HCT116 (cell line): ENCODE measurements around the gene NUBPL. TPM values are rescaled to one million over a fixed set of nuclear protein-coding genes. Genes with fewer than 3 reads are reported as not detected.

ENCODE experiments used
- ATAC-seq: fragments of 200-7000 bp; cut with Tn5 transposase; 2 replicates; pipeline ENCODE4 v1.9.1; 2020; ENCODE audit warnings: mild to moderate bottlenecking, moderate library complexity
- BruUV-seq: library from RNA; stranded (reverse); fragments of 400-500 nt; replicated peaks from 2 replicates; lab custom pipeline; 2021; lab: Mats Ljungman, UMichigan
- CTCF ChIA-PET: fragments of 300-600 bp; sonication (Branson Sonifier 250); formaldehyde crosslinking; loops from one replicate; lab custom pipeline; 2021; ENCODE audit warnings: antibody characterized with exemption; lab: Charles Lee
- POLR2A ChIA-PET: fragments of 300-600, 350-600 bp; sonication (Branson Sonifier 250); formaldehyde crosslinking; loops from one replicate; lab custom pipeline; 2021; ENCODE audit warnings: antibody characterized with exemption; lab: Charles Lee
- RAD21 ChIA-PET, 2 experiments: fragments of 300-600 bp; sonication (Branson Sonifier 250); formaldehyde crosslinking; loops; one replicate each; lab custom pipeline; 2023; ENCODE audit warnings: low total read pairs in 2 of 2; ENCODE audit not compliant: uncharacterized antibody in 2 of 2, unreplicated experiment in 2 of 2, low non-redundant PET in 1 of 2; lab: Charles Lee
- DNase-seq: peaks from one replicate; pipeline ENCODE4 v3.0.0-alpha.2; 2010; ENCODE audit warnings: low read depth, low spot score
- H2AFZ ChIP-seq: fragments of 200-600 bp; shearing (Covaris generic), sonication (generic); 2 replicates; pipeline ENCODE4 v1.6.1; 2017; ENCODE audit warnings: low read depth, mixed run types, mixed read lengths, antibody characterized with exemption, low read length; ENCODE audit not compliant: poor library complexity, severe bottlenecking
- H3K27ac ChIP-seq: 2 replicates; pipeline ENCODE4 v1.5.1; 2012; ENCODE audit warnings: low read depth, low read length
- H3K27me3 ChIP-seq: fragments of 200-600 bp; sonication (generic); 2 replicates; pipeline ENCODE4 v1.6.1; 2016; ENCODE audit warnings: mixed run types, low read length, mixed read lengths; ENCODE audit not compliant: insufficient read depth
- H3K36me3 ChIP-seq, 2 experiments: fragments of 200-500 bp in 1 of 2; fragments of 200-600 bp in 1 of 2; sonication (Bioruptor generic) in 1 of 2; sonication (generic) in 1 of 2; 2 replicates each; pipeline versions ENCODE4 v1.5.1 to v1.6.1; 2014 to 2016; ENCODE audit warnings: low read length in 2 of 2, inconsistent platforms in 1 of 2, mixed read lengths in 1 of 2, mixed run types in 1 of 2; ENCODE audit not compliant: insufficient read depth in 2 of 2, control insufficient read depth in 1 of 2
- H3K4me1 ChIP-seq, 2 experiments: fragments of 200-600 bp in 1 of 2; sonication (generic) in 1 of 2; 2 replicates each; pipeline versions ENCODE4 v1.5.1 to v1.6.1; 2012 to 2017; ENCODE audit warnings: low read length in 2 of 2, inconsistent platforms in 1 of 2, mild to moderate bottlenecking in 1 of 2, mixed read lengths in 1 of 2, mixed run types in 1 of 2, moderate library complexity in 1 of 2; ENCODE audit not compliant: insufficient read depth in 2 of 2, control insufficient read depth in 1 of 2
- H3K4me2 ChIP-seq: fragments of 200-600 bp; sonication (generic); 2 replicates; pipeline ENCODE4 v1.6.1; 2017; ENCODE audit warnings: mixed run types, low read length, mixed read lengths
- H3K4me3 ChIP-seq, 2 experiments: fragments of 200-600 bp in 1 of 2; sonication (generic) in 1 of 2; replicated peaks in 1 of 2; 2 replicates each; pipeline ENCODE4 v1.5.1; 2011 to 2016; ENCODE audit warnings: low read length in 2 of 2, control low read depth in 1 of 2, low read depth in 1 of 2, mild to moderate bottlenecking in 1 of 2, mixed read lengths in 1 of 2, mixed run types in 1 of 2
- H3K79me2 ChIP-seq: fragments of 200-600 bp; sonication (generic); 2 replicates; pipeline ENCODE4 v1.6.1; 2017; ENCODE audit warnings: mild to moderate bottlenecking, mixed run types, low read length, moderate library complexity, mixed read lengths; ENCODE audit not compliant: insufficient read depth
- H3K9ac ChIP-seq: fragments of 200-600 bp; sonication (generic); 2 replicates; pipeline ENCODE4 v1.6.1; 2016; ENCODE audit warnings: low read length, mixed read lengths
- H3K9me2 ChIP-seq: fragments of 200-600 bp; sonication (generic), shearing (Covaris generic); 2 replicates; pipeline ENCODE4 v1.6.1; 2017; ENCODE audit warnings: mixed run types, mild to moderate bottlenecking, moderate library complexity; ENCODE audit not compliant: insufficient read depth
- H3K9me3 ChIP-seq, 2 experiments: fragments of 200-500 bp in 1 of 2; fragments of 200-600 bp in 1 of 2; sonication (Bioruptor generic) in 1 of 2; sonication (generic) in 1 of 2; 2 replicates each; pipeline ENCODE4 v1.6.1; 2014 to 2017; ENCODE audit warnings: low read length in 2 of 2, mixed read lengths in 2 of 2, inconsistent platforms in 1 of 2, low read depth in 1 of 2, mild to moderate bottlenecking in 1 of 2, mixed run types in 1 of 2, moderate library complexity in 1 of 2; ENCODE audit not compliant: control insufficient read depth in 1 of 2, insufficient read depth in 1 of 2
- H4K20me1 ChIP-seq: fragments of 200-600 bp; sonication (generic), shearing (Covaris generic); 2 replicates; pipeline ENCODE4 v1.6.1; 2017; ENCODE audit warnings: mixed run types, mild to moderate bottlenecking, moderate library complexity; ENCODE audit not compliant: insufficient read depth
- CEBPB ChIP-seq: IDR thresholded peaks from 2 replicates; pipeline ENCODE4 v1.6.1; 2012; ENCODE audit warnings: low read depth
- EZH2 ChIP-seq: fragments of 200-600 bp; sonication (generic); IDR thresholded peaks from 2 replicates; pipeline ENCODE4 v1.6.1; 2017; ENCODE audit warnings: antibody characterized with exemption, mixed run types
- FOSL1 ChIP-seq: IDR thresholded peaks from 2 replicates; pipeline ENCODE4 v1.6.1; 2012; ENCODE audit warnings: low read depth
- RAD21 ChIP-seq: IDR thresholded peaks from 2 replicates; pipeline ENCODE4 v1.6.1; 2012; ENCODE audit warnings: low read depth, mild to moderate bottlenecking
- SP1 ChIP-seq: IDR thresholded peaks from 2 replicates; pipeline ENCODE4 v1.6.1; 2012; ENCODE audit warnings: low read depth
- ZNF274 ChIP-seq: fragments of 200-500 bp; sonication (Bioruptor generic); IDR thresholded peaks from 2 replicates; pipeline ENCODE4 v1.6.1; 2014; ENCODE audit warnings: mild to moderate bottlenecking, low read depth, low read length, inconsistent platforms
- intact Hi-C: fragments of 100-400 bp; cut with micrococcal nuclease; formaldehyde crosslinking; loops from 2 replicates; pipeline ENCODE4 v1.10.0; 2022
- total RNA-seq: library from RNA; stranded (reverse); gene quantifications from one replicate; pipeline ENCODE4 v1.2.1, GENCODE V29; 2021; ENCODE audit not compliant: unreplicated experiment
- TF ChIP-seq, protein P1 (sequence below): IDR thresholded peaks from 2 replicates; pipeline ENCODE4 v1.6.1; 2012; ENCODE audit warnings: low read depth
- TF ChIP-seq, protein P2 (sequence below): IDR thresholded peaks from 2 replicates; pipeline ENCODE4 v1.6.1; 2012

The NUBPL gene
- total RNA-seq, 1 experiment from 2014 or later: 11.3 TPM

DNA sequence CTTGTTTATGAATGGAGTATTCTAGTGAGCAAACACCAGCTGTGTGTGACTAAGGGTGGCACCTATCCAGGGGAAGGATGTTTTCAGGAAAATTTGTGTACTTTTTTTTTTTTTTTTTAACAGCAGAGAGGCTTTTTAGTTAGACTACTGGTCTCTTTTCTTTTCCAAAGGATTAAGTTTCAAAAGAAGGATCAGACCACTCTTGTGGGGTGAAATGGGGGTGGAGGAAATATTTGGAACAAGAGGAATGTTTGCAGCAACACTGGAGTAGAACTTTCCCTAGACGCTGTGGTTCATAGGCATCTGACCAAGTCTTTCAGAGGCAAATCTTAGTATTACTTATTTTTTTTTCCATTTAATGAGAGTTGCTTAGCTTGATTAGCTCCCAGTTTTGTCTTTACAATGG is 21.1 kb downstream of the NUBPL start:
- Histone ChIP-seq H3K4me3 (no peak overlapping the region), H3K9ac (no peak overlapping the region), H3K27me3 (no peaks in the 10 kb centered on the region), H4K20me1 (no peaks in the 10 kb centered on the region), H3K9me2 (no peaks in the 10 kb centered on the region), H3K27ac (no peak overlapping the region), H3K36me3 (no peaks in the 10 kb centered on the region), H2AFZ (no peak overlapping the region), H3K4me2 (no peak overlapping the region), H3K9me3 (no peaks in the 10 kb centered on the region), H3K4me1 (no peaks in the 10 kb centered on the region), H3K79me2 (no peaks in the 10 kb centered on the region)
- ChIA-PET CTCF (interaction anchor here (0.7 kb wide), 1 partner anchor 9 kb away, joined by 3 read pairs; no protein-coding TSS in a partner anchor), RAD21 (no interaction called here), POLR2A (no interaction called here)
- intact Hi-C loops: no loop called here
- no TSS peak for BruUV-seq
- DNase-seq (no peak), ATAC-seq (no peak)
- TF ChIP-seq FOSL1: no peak
- TF ChIP-seq ZNF274: no peak
- TF ChIP-seq EZH2: no peak
- TF ChIP-seq, protein P1, sequence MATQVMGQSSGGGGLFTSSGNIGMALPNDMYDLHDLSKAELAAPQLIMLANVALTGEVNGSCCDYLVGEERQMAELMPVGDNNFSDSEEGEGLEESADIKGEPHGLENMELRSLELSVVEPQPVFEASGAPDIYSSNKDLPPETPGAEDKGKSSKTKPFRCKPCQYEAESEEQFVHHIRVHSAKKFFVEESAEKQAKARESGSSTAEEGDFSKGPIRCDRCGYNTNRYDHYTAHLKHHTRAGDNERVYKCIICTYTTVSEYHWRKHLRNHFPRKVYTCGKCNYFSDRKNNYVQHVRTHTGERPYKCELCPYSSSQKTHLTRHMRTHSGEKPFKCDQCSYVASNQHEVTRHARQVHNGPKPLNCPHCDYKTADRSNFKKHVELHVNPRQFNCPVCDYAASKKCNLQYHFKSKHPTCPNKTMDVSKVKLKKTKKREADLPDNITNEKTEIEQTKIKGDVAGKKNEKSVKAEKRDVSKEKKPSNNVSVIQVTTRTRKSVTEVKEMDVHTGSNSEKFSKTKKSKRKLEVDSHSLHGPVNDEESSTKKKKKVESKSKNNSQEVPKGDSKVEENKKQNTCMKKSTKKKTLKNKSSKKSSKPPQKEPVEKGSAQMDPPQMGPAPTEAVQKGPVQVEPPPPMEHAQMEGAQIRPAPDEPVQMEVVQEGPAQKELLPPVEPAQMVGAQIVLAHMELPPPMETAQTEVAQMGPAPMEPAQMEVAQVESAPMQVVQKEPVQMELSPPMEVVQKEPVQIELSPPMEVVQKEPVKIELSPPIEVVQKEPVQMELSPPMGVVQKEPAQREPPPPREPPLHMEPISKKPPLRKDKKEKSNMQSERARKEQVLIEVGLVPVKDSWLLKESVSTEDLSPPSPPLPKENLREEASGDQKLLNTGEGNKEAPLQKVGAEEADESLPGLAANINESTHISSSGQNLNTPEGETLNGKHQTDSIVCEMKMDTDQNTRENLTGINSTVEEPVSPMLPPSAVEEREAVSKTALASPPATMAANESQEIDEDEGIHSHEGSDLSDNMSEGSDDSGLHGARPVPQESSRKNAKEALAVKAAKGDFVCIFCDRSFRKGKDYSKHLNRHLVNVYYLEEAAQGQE: no peak
- TF ChIP-seq SP1: no peak
- TF ChIP-seq, protein P2, sequence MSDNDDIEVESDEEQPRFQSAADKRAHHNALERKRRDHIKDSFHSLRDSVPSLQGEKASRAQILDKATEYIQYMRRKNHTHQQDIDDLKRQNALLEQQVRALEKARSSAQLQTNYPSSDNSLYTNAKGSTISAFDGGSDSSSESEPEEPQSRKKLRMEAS: no peak
- no peak for TF ChIP-seq CEBPB
- TF ChIP-seq RAD21: no peak
